HepG2 (cell line): Measurements from ENCODE around the gene ENO1. TPM values are rescaled to one million over a fixed set of nuclear protein-coding genes. Genes with fewer than 3 reads are reported as not detected.
A peak's percentile ranks its signal among the peaks of the same experiment; 100 is the strongest.

Experiments used
- ASH2L ChIP-seq: fragments of 300-600, 200-600 bp; sonication (generic); IDR thresholded peaks from 2 replicates; pipeline ENCODE4 v1.7.0; 2017; ENCODE audit warnings: low read depth, mild to moderate bottlenecking, moderate library complexity, mixed read lengths, low read length; ENCODE audit not compliant: insufficient read length
- CEBPZ ChIP-seq: IDR thresholded peaks from 2 replicates; pipeline ENCODE4 v1.6.1; 2012; ENCODE audit warnings: low read length, improper control_type of control experiment
- GLMP ChIP-seq: sonication (generic); formaldehyde crosslinking; IDR thresholded peaks from 2 replicates; pipeline ENCODE4 v1.9.0; 2021; ENCODE audit warnings: missing genetic modification reagents, mild to moderate bottlenecking, borderline replicate concordance
- HES4 ChIP-seq: sonication (generic); formaldehyde crosslinking; IDR thresholded peaks from 2 replicates; pipeline ENCODE4 v1.9.0; 2021; ENCODE audit warnings: mild to moderate bottlenecking, missing genetic modification reagents, borderline replicate concordance
- NFIB ChIP-seq: sonication (generic); formaldehyde crosslinking; IDR thresholded peaks from 2 replicates; pipeline ENCODE4 v1.9.0; 2021; ENCODE audit warnings: missing genetic modification reagents, mild to moderate bottlenecking, borderline replicate concordance
- NFKBIZ ChIP-seq: IDR thresholded peaks from 2 replicates; pipeline ENCODE4 v1.6.1; 2018; ENCODE audit warnings: missing genetic modification reagents, missing compliant biosample characterization
- RFX3 ChIP-seq: IDR thresholded peaks from 2 replicates; pipeline ENCODE4 v1.6.1; 2016; ENCODE audit warnings: missing biosample characterization, missing genetic modification reagents
- SNAPC2 ChIP-seq: sonication (generic); formaldehyde crosslinking; IDR thresholded peaks from 2 replicates; pipeline ENCODE4 v1.8.1; 2022; ENCODE audit warnings: mild to moderate bottlenecking, missing genetic modification reagents
- SYNCRIP ChIP-seq: fragments of 200-400 bp; formaldehyde crosslinking; IDR thresholded peaks from 2 replicates; pipeline ENCODE4 v1.6.1; 2018; ENCODE audit warnings: mild to moderate bottlenecking, low read depth, low read length; ENCODE audit not compliant: insufficient read depth
- THAP7 ChIP-seq: sonication (generic); formaldehyde crosslinking; IDR thresholded peaks from 2 replicates; pipeline ENCODE4 v1.8.1; 2023; ENCODE audit warnings: mild to moderate bottlenecking, missing genetic modification reagents
- ZNF101 ChIP-seq: sonication (generic); formaldehyde crosslinking; IDR thresholded peaks from 2 replicates; pipeline ENCODE4 v1.4.0; 2020; ENCODE audit warnings: mild to moderate bottlenecking, low read depth, missing genetic modification reagents, borderline replicate concordance
- ZNF549 ChIP-seq: sonication (generic); formaldehyde crosslinking; IDR thresholded peaks from 2 replicates; pipeline ENCODE4 v1.5.0; 2020; ENCODE audit warnings: missing genetic modification reagents
- polyA plus RNA-seq, 8 experiments: library from polyadenylated mRNA; depleted of rRNA in 3 of 8; stranded (reverse) in 7 of 8; unstranded in 1 of 8; fragments of >200 nt; fragmentation: Illumina TruSeq in 4 of 8; extraction: Trizol in 4 of 8; gene quantifications; 2 replicates each; pipeline versions ENCODE4 v1.2.1 to v1.2.3, GENCODE V29; 2011 to 2016; ENCODE audit warnings: low read depth in 4 of 8, missing spikeins in 1 of 8, mixed read lengths in 1 of 8; ENCODE audit not compliant: insufficient read depth in 1 of 8
- total RNA-seq, 5 experiments: library from RNA; depleted of rRNA; stranded (reverse); fragments of >200 nt; fragmentation: Illumina TruSeq; extraction: Trizol; gene quantifications; 2 replicates each; pipeline ENCODE4 v1.2.3, GENCODE V29; 2016; ENCODE audit warnings: low read depth in 1 of 5
- TF ChIP-seq, protein P1 (sequence below): sonication (generic); formaldehyde crosslinking; IDR thresholded peaks from 2 replicates; pipeline ENCODE4 v1.4.0; 2020; ENCODE audit warnings: missing genetic modification reagents
- TF ChIP-seq, protein P2 (sequence below): sonication (generic); formaldehyde crosslinking; IDR thresholded peaks from 2 replicates; pipeline ENCODE4 v1.5.0; 2020; ENCODE audit warnings: missing genetic modification reagents
- TF ChIP-seq, protein P3 (sequence below): IDR thresholded peaks from 2 replicates; pipeline ENCODE4 v1.6.1; 2012; ENCODE audit warnings: inconsistent platforms
- TF ChIP-seq, protein P4 (sequence below): sonication (generic); formaldehyde crosslinking; IDR thresholded peaks from 2 replicates; pipeline ENCODE4 v1.4.0; 2020; ENCODE audit warnings: missing genetic modification reagents, borderline replicate concordance

Gene ENO1
- total and polyA plus RNA-seq, 2 of the 13 experiments (the other 11 are each of a cell fraction or from before 2014, with no cell fraction given) = 1,559 to 3,103 TPM

- TF ChIP-seq, protein P1, sequence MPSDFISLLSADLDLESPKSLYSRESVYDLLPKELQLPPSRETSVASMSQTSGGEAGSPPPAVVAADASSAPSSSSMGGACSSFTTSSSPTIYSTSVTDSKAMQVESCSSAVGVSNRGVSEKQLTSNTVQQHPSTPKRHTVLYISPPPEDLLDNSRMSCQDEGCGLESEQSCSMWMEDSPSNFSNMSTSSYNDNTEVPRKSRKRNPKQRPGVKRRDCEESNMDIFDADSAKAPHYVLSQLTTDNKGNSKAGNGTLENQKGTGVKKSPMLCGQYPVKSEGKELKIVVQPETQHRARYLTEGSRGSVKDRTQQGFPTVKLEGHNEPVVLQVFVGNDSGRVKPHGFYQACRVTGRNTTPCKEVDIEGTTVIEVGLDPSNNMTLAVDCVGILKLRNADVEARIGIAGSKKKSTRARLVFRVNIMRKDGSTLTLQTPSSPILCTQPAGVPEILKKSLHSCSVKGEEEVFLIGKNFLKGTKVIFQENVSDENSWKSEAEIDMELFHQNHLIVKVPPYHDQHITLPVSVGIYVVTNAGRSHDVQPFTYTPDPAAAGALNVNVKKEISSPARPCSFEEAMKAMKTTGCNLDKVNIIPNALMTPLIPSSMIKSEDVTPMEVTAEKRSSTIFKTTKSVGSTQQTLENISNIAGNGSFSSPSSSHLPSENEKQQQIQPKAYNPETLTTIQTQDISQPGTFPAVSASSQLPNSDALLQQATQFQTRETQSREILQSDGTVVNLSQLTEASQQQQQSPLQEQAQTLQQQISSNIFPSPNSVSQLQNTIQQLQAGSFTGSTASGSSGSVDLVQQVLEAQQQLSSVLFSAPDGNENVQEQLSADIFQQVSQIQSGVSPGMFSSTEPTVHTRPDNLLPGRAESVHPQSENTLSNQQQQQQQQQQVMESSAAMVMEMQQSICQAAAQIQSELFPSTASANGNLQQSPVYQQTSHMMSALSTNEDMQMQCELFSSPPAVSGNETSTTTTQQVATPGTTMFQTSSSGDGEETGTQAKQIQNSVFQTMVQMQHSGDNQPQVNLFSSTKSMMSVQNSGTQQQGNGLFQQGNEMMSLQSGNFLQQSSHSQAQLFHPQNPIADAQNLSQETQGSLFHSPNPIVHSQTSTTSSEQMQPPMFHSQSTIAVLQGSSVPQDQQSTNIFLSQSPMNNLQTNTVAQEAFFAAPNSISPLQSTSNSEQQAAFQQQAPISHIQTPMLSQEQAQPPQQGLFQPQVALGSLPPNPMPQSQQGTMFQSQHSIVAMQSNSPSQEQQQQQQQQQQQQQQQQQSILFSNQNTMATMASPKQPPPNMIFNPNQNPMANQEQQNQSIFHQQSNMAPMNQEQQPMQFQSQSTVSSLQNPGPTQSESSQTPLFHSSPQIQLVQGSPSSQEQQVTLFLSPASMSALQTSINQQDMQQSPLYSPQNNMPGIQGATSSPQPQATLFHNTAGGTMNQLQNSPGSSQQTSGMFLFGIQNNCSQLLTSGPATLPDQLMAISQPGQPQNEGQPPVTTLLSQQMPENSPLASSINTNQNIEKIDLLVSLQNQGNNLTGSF (CRISPR knock-in tag) = no peak
- TF ChIP-seq SNAPC2 (CRISPR knock-in tag) = no peak
- no peak for TF ChIP-seq ASH2L
- TF ChIP-seq SYNCRIP = no peak
- TF ChIP-seq, protein P2, sequence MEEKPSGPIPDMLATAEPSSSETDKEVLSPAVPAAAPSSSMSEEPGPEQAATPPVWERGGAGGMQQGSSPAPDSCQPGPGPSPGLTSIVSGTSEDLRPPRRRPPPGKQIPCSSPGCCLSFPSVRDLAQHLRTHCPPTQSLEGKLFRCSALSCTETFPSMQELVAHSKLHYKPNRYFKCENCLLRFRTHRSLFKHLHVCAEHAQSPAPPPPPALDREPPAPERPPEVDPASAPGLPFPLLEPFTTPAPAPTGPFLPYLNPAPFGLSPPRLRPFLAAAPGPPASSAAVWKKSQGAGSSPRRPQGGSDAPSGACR (CRISPR knock-in tag) = no peak
- no peak for TF ChIP-seq THAP7
- TF ChIP-seq ZNF549 (CRISPR knock-in tag) = no peak
- TF ChIP-seq RFX3 (CRISPR knock-in tag) = no peak
- no peak for TF ChIP-seq HES4 (CRISPR knock-in tag)
- TF ChIP-seq, protein P3, sequence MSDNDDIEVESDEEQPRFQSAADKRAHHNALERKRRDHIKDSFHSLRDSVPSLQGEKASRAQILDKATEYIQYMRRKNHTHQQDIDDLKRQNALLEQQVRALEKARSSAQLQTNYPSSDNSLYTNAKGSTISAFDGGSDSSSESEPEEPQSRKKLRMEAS = peak; percentile 93
- no peak for TF ChIP-seq NFKBIZ
- TF ChIP-seq, protein P4, sequence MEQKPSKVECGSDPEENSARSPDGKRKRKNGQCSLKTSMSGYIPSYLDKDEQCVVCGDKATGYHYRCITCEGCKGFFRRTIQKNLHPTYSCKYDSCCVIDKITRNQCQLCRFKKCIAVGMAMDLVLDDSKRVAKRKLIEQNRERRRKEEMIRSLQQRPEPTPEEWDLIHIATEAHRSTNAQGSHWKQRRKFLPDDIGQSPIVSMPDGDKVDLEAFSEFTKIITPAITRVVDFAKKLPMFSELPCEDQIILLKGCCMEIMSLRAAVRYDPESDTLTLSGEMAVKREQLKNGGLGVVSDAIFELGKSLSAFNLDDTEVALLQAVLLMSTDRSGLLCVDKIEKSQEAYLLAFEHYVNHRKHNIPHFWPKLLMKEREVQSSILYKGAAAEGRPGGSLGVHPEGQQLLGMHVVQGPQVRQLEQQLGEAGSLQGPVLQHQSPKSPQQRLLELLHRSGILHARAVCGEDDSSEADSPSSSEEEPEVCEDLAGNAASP (CRISPR knock-in tag) = no peak
- no peak for TF ChIP-seq CEBPZ
- no peak for TF ChIP-seq ZNF101 (CRISPR knock-in tag)
- no peak for TF ChIP-seq NFIB (CRISPR knock-in tag)
- no peak for TF ChIP-seq GLMP (CRISPR knock-in tag)
Measured at GRCh38 chr1:8910914-8911313, 32.4 kb upstream of the ENO1 start (continued).
